ENCODE measurements around the gene SPSB2. TPM values are rescaled to one million over a fixed set of nuclear protein-coding genes. Genes with fewer than 3 reads are reported as not detected.

SPSB2 gene
- total and polyA plus RNA-seq, 9 of the 15 experiments (the other 6 are each of a cell fraction or from before 2014, with no cell fraction given) = 0.10 to 10.6 (median 1.9) TPM

GRCh38 chr12:6827982-6828780 lies 44.9 kb downstream of the SPSB2 start, which contains the start of gene P3H3 (continued):
- TF ChIP-seq ATF2 (CRISPR knock-in tag; IDR thresholded peaks at IDR 0.05) (no peak), ZNF512 (tag; IDR thresholded peaks at IDR 0.05) (peak; percentile 62), ZFP91 (CRISPR knock-in tag; IDR thresholded peaks at IDR 0.05) (no peak), ZNF124 (CRISPR knock-in tag; IDR thresholded peaks at IDR 0.05) (no peak), SMAD4 (CRISPR knock-in tag; conservative IDR thresholded peaks at IDR 0.05) (no peak), CEBPB (tag; IDR thresholded peaks at IDR 0.05) (no peak), TEAD4 (IDR thresholded peaks at IDR 0.05; ENCODE audit: low read length) (no peak), TEAD4 (CRISPR knock-in tag; IDR thresholded peaks at IDR 0.05; ENCODE audit: borderline replicate concordance) (no peak), NONO (IDR thresholded peaks at IDR 0.05; ENCODE audit: low read depth in 2 of 2, low read length in 1 of 2) (0 out of 4 replicates have a peak, but pooled peaks have one; percentile 34 to 38), ZNF436 (CRISPR knock-in tag; IDR thresholded peaks at IDR 0.05) (no peak), CGGBP1 (CRISPR knock-in tag; IDR thresholded peaks at IDR 0.05) (no peak), SUPT5H (IDR thresholded peaks at IDR 0.05) (no peak), JUND (IDR thresholded peaks at IDR 0.05; ENCODE audit: borderline replicate concordance, low read depth, low read length) (no peak), JUND (tag; IDR thresholded peaks at IDR 0.05; ENCODE audit: borderline replicate concordance, low read depth, low read length) (no peak), ATF3 (IDR thresholded peaks at IDR 0.05) (no peak), ATF3 (CRISPR knock-in tag; conservative IDR thresholded peaks at IDR 0.05) (no peak), C11orf30 (IDR thresholded peaks at IDR 0.05; ENCODE audit: low read depth) (peak; percentile 80), HCFC1 (IDR thresholded peaks at IDR 0.05; ENCODE audit: low read depth, low read length) (no peak), NCOA1 (IDR thresholded peaks at IDR 0.05; ENCODE audit: low read depth) (no peak), RHOXF2B (CRISPR knock-in tag; conservative IDR thresholded peaks at IDR 0.05) (no peak), NR2F6 (CRISPR knock-in tag; IDR thresholded peaks at IDR 0.05) (no peak), NCOA4 (IDR thresholded peaks at IDR 0.05; ENCODE audit: partially characterized antibody) (no peak)

Data from K562 (cell line).